HEK293 (cell line): ENCODE measurements around the gene CREG2.

Experiments used
- CTCF ChIA-PET: fragments of 350-600 bp; formaldehyde crosslinking; extraction: SDS; loops from one replicate; lab custom pipeline; 2021; ENCODE audit warnings: antibody characterized with exemption; lab: Yijun Ruan, JAX
- POLR2A ChIA-PET: fragments of 300-600 bp; formaldehyde crosslinking; extraction: SDS; loops from one replicate; lab custom pipeline; 2020; ENCODE audit warnings: antibody characterized with exemption, inconsistent platforms; lab: Yijun Ruan, JAX
- H3K27ac ChIP-seq: fragments of 200-500 bp; sonication (Bioruptor generic); 2 replicates; pipeline ENCODE4 v1.5.1; 2014; ENCODE audit warnings: low read depth, low read length, control low read depth, inconsistent platforms; ENCODE audit errors: extremely low read depth
- H3K36me3 ChIP-seq, 2 experiments: fragments of 200-500 bp in 1 of 2; sonication (Bioruptor generic) in 1 of 2; 1 replicate in 1 of 2; 2 replicates in 1 of 2; pipeline ENCODE4 v1.5.1; 2014 to 2017; ENCODE audit warnings: inconsistent platforms in 2 of 2, low read length in 2 of 2; ENCODE audit not compliant: control insufficient read depth in 2 of 2, insufficient read depth in 1 of 2
- H3K4me1 ChIP-seq: fragments of 200-500 bp; sonication (Bioruptor generic); 2 replicates; pipeline ENCODE4 v1.5.1; 2014; ENCODE audit warnings: mild to moderate bottlenecking, low read length, inconsistent platforms; ENCODE audit not compliant: control insufficient read depth, insufficient read depth
- H3K4me3 ChIP-seq: 2 replicates; pipeline ENCODE4 v1.5.1; 2011; ENCODE audit warnings: low read depth, mild to moderate bottlenecking, control low read depth, low read length, moderate library complexity
- H3K9me3 ChIP-seq: fragments of 200-500 bp; sonication (Bioruptor generic); 2 replicates; pipeline ENCODE4 v1.5.1; 2014; ENCODE audit warnings: low read depth, low read length, inconsistent platforms; ENCODE audit not compliant: control insufficient read depth, insufficient read depth
- AEBP2 ChIP-seq: fragments of 450-650 bp; formaldehyde crosslinking; IDR thresholded peaks from 2 replicates; pipeline ENCODE4 v1.5.1; 2016; ENCODE audit warnings: missing biosample characterization, missing genetic modification characterization, borderline replicate concordance
- GLI2 ChIP-seq: fragments of 450-650 bp; formaldehyde crosslinking; IDR thresholded peaks from 2 replicates; pipeline ENCODE4; 2017; ENCODE audit warnings: missing biosample characterization, missing genetic modification characterization, low read depth, borderline replicate concordance
- HOXA7 ChIP-seq: sonication (generic); formaldehyde crosslinking; IDR thresholded peaks from 2 replicates; pipeline ENCODE4 v1.8.1; 2022; ENCODE audit warnings: missing genetic modification reagents, borderline replicate concordance
- MYNN ChIP-seq: fragments of 450-650 bp; formaldehyde crosslinking; IDR thresholded peaks from 2 replicates; pipeline ENCODE4 v1.5.1; 2016; ENCODE audit warnings: missing biosample characterization, missing genetic modification characterization, borderline replicate concordance
- OVOL3 ChIP-seq: fragments of 450-650 bp; formaldehyde crosslinking; IDR thresholded peaks from 2 replicates; pipeline ENCODE4 v1.5.1; 2016; ENCODE audit warnings: missing biosample characterization, missing genetic modification characterization
- SP3 ChIP-seq: fragments of 450-650 bp; formaldehyde crosslinking; IDR thresholded peaks from 2 replicates; pipeline ENCODE4 v1.5.1; 2016; ENCODE audit warnings: missing biosample characterization, missing genetic modification characterization
- ZBTB17 ChIP-seq: fragments of 450-650 bp; formaldehyde crosslinking; IDR thresholded peaks from 2 replicates; pipeline ENCODE4 v1.5.1; 2016; ENCODE audit warnings: missing biosample characterization, missing genetic modification characterization
- ZBTB20 ChIP-seq: fragments of 450-650 bp; formaldehyde crosslinking; IDR thresholded peaks from 2 replicates; pipeline ENCODE4 v1.5.1; 2016; ENCODE audit warnings: missing biosample characterization, missing genetic modification characterization
- ZBTB44 ChIP-seq: fragments of 450-650 bp; IDR thresholded peaks from 2 replicates; pipeline ENCODE4 v1.5.1; 2018; ENCODE audit warnings: missing biosample characterization, mild to moderate bottlenecking, missing genetic modification characterization
- ZFHX2 ChIP-seq: fragments of 450-650 bp; formaldehyde crosslinking; conservative IDR thresholded peaks from 2 replicates; pipeline ENCODE4 v1.5.1; 2016; ENCODE audit warnings: missing biosample characterization, missing genetic modification characterization
- ZFP69B ChIP-seq: fragments of 450-650 bp; formaldehyde crosslinking; IDR thresholded peaks from 2 replicates; pipeline ENCODE4 v1.5.1; 2016; ENCODE audit warnings: missing biosample characterization, missing genetic modification characterization
- ZIC2 ChIP-seq: fragments of 450-650 bp; formaldehyde crosslinking; IDR thresholded peaks from 2 replicates; pipeline ENCODE4 v1.5.1; 2016; ENCODE audit warnings: missing biosample characterization, missing genetic modification characterization
- ZNF155 ChIP-seq: fragments of 450-650 bp; formaldehyde crosslinking; IDR thresholded peaks from 2 replicates; pipeline ENCODE4 v1.5.1; 2016; ENCODE audit warnings: missing biosample characterization, missing genetic modification characterization
- ZNF19 ChIP-seq: fragments of 450-650 bp; formaldehyde crosslinking; IDR thresholded peaks from 2 replicates; pipeline ENCODE4; 2016; ENCODE audit warnings: missing biosample characterization, missing genetic modification characterization, low read depth
- ZNF214 ChIP-seq: fragments of 450-650 bp; formaldehyde crosslinking; IDR thresholded peaks from 2 replicates; pipeline ENCODE4 v1.5.1; 2017; ENCODE audit warnings: missing biosample characterization, mild to moderate bottlenecking, missing genetic modification characterization, borderline replicate concordance
- ZNF423 ChIP-seq: fragments of 450-650 bp; formaldehyde crosslinking; IDR thresholded peaks from 2 replicates; pipeline ENCODE4 v1.5.1; 2016; ENCODE audit warnings: missing biosample characterization, missing genetic modification characterization
- ZNF426 ChIP-seq: fragments of 450-650 bp; formaldehyde crosslinking; IDR thresholded peaks from 2 replicates; pipeline ENCODE4 v1.5.1; 2017; ENCODE audit warnings: missing biosample characterization, missing genetic modification characterization, mild to moderate bottlenecking, inconsistent platforms, moderate library complexity
- ZNF548 ChIP-seq: fragments of 450-650 bp; formaldehyde crosslinking; IDR thresholded peaks from 2 replicates; pipeline ENCODE4 v1.5.1; 2016; ENCODE audit warnings: missing biosample characterization, missing genetic modification characterization
- ZNF610 ChIP-seq: fragments of 450-650 bp; formaldehyde crosslinking; IDR thresholded peaks from 2 replicates; pipeline ENCODE4 v1.5.1; 2016; ENCODE audit warnings: missing biosample characterization, missing genetic modification characterization, borderline replicate concordance
- ZNF664 ChIP-seq: fragments of 450-650 bp; formaldehyde crosslinking; IDR thresholded peaks from 2 replicates; pipeline ENCODE4 v1.5.1; 2016; ENCODE audit warnings: missing biosample characterization, missing genetic modification characterization
- ZNF701 ChIP-seq: fragments of 450-650 bp; formaldehyde crosslinking; IDR thresholded peaks from 2 replicates; pipeline ENCODE4 v1.5.1; 2016; ENCODE audit warnings: missing biosample characterization, missing genetic modification characterization
- ZNF704 ChIP-seq: fragments of 450-650 bp; formaldehyde crosslinking; IDR thresholded peaks from 2 replicates; pipeline ENCODE4 v1.5.1; 2016; ENCODE audit warnings: missing biosample characterization, missing genetic modification characterization
- ZSCAN18 ChIP-seq: fragments of 450-650 bp; formaldehyde crosslinking; IDR thresholded peaks from 2 replicates; pipeline ENCODE4 v1.5.1; 2016; ENCODE audit warnings: missing biosample characterization, missing genetic modification characterization

The CREG2 gene

GRCh38 chr2:101337877-101338276 is 49.4 kb downstream of the CREG2 start (continued):
- no peak for TF ChIP-seq ZNF704 (tag by site-specific recombination)
- TF ChIP-seq ZFP69B (tag by site-specific recombination) = no peak
- no peak for TF ChIP-seq ZBTB44 (tag by site-specific recombination)
- TF ChIP-seq SP3 = no peak
- no peak for TF ChIP-seq ZNF548 (tag by site-specific recombination)
- TF ChIP-seq, all 188 proteins: peak for 0

GRCh38 chr2:101332885-101333766 is 54.2 kb downstream of the CREG2 start:
- Histone ChIP-seq H3K4me1 (no peaks in the 10 kb centered on the region), H3K4me3 (no peak overlapping the region), H3K36me3 (no peaks in the 10 kb centered on the region), H3K9me3 (no peaks in the 10 kb centered on the region), H3K27ac (no peak overlapping the region)
- POLR2A ChIA-PET = no interaction called here
- TF ChIP-seq ZNF214 (tag by site-specific recombination) = no peak
- TF ChIP-seq ZNF155 (tag by site-specific recombination) = no peak
- TF ChIP-seq ZNF664 = no peak
- TF ChIP-seq ZNF19 = no peak
- no peak for TF ChIP-seq ZIC2 (tag by site-specific recombination)
- no peak for TF ChIP-seq GLI2 (tag by site-specific recombination)
- TF ChIP-seq HOXA7 = no peak
- TF ChIP-seq ZBTB20 = no peak
- no peak for TF ChIP-seq ZSCAN18 (tag by site-specific recombination)
- TF ChIP-seq ZNF423 (tag by site-specific recombination) = no peak
- no peak for TF ChIP-seq MYNN
- TF ChIP-seq ZNF610 = no peak
- no peak for TF ChIP-seq AEBP2 (tag by site-specific recombination)
- TF ChIP-seq ZBTB17 (tag by site-specific recombination) = no peak
- TF ChIP-seq ZNF701 = no peak
- no peak for TF ChIP-seq OVOL3 (tag by site-specific recombination)
- TF ChIP-seq ZFHX2 (tag by site-specific recombination) = no peak
- TF ChIP-seq ZNF426 = no peak
- CTCF ChIA-PET = interaction anchor here (0.6 to 4.3 kb wide), 3 partner anchors 9 to 516 kb away, joined by 3 to 32 read pairs (median 5); no protein-coding TSS in a partner anchor
